ENCODE results near the gene ETS2.

The ETS2 gene

GRCh38 chr21:38861989-38862683 is 56.4 kb downstream of the ETS2 start:
- TF ChIP-seq CREB5 (CRISPR knock-in tag; IDR thresholded peaks at IDR 0.05; ENCODE audit: low read depth) (no peak), ZNF8 (CRISPR knock-in tag; IDR thresholded peaks at IDR 0.05) (no peak), POU6F1 (CRISPR knock-in tag; IDR thresholded peaks at IDR 0.05; ENCODE audit: borderline replicate concordance, low read depth) (no peak), GLIS3 (CRISPR knock-in tag; IDR thresholded peaks at IDR 0.05) (no peak), TSHZ2 (CRISPR knock-in tag; IDR thresholded peaks at IDR 0.05) (no peak), SNAI2 (CRISPR knock-in tag; IDR thresholded peaks at IDR 0.05) (no peak), RARB (CRISPR knock-in tag; IDR thresholded peaks at IDR 0.05) (no peak), OSR1 (CRISPR knock-in tag; IDR thresholded peaks at IDR 0.05) (no peak), PPARA (CRISPR knock-in tag; IDR thresholded peaks at IDR 0.05; ENCODE audit: borderline replicate concordance) (no peak), ZNF70 (CRISPR knock-in tag; IDR thresholded peaks at IDR 0.05) (no peak), ZNF565 (CRISPR knock-in tag; conservative IDR thresholded peaks at IDR 0.05; ENCODE audit: low read depth) (no peak), CSRNP3 (CRISPR knock-in tag; IDR thresholded peaks at IDR 0.05) (no peak), ESRRG (CRISPR knock-in tag; IDR thresholded peaks at IDR 0.05) (no peak), BACH2 (CRISPR knock-in tag; IDR thresholded peaks at IDR 0.05; ENCODE audit: borderline replicate concordance) (no peak), CSDC2 (CRISPR knock-in tag; IDR thresholded peaks at IDR 0.05) (no peak), ZFP3 (CRISPR knock-in tag; IDR thresholded peaks at IDR 0.05) (no peak), ZFP30 (CRISPR knock-in tag; IDR thresholded peaks at IDR 0.05) (no peak), TCF4 (CRISPR knock-in tag; IDR thresholded peaks at IDR 0.05; ENCODE audit: borderline replicate concordance) (no peak), TOX (CRISPR knock-in tag; IDR thresholded peaks at IDR 0.05; ENCODE audit: borderline replicate concordance) (no peak)
- no peak for ATAC-seq

GRCh38 chr21:38863291-38863690 is 57.6 kb downstream of the ETS2 start:
- TF ChIP-seq ZNF70 (CRISPR knock-in tag; IDR thresholded peaks at IDR 0.05) (no peak), ZFP3 (CRISPR knock-in tag; IDR thresholded peaks at IDR 0.05) (no peak)
- ATAC-seq = no peak

- no peak for ATAC-seq
- TF ChIP-seq ZC3H10 (CRISPR knock-in tag; IDR thresholded peaks at IDR 0.05) (no peak), GLIS3 (CRISPR knock-in tag; IDR thresholded peaks at IDR 0.05) (no peak)
Observed at GRCh38 chr21:38863843-38864363, 58.2 kb downstream of the ETS2 start.

GRCh38 chr21:38864964-38865363 is 59.2 kb downstream of the ETS2 start:
- ATAC-seq = no peak
- no peak for TF ChIP-seq SNAI2 (CRISPR knock-in tag; IDR thresholded peaks at IDR 0.05)
- TF ChIP-seq PATZ1 (CRISPR knock-in tag; IDR thresholded peaks at IDR 0.05; ENCODE audit: borderline replicate concordance) = no peak
- no peak for TF ChIP-seq RARB (CRISPR knock-in tag; IDR thresholded peaks at IDR 0.05)
- no peak for TF ChIP-seq TSHZ2 (CRISPR knock-in tag; IDR thresholded peaks at IDR 0.05)
- TF ChIP-seq ARNTL (CRISPR knock-in tag; IDR thresholded peaks at IDR 0.05; ENCODE audit: borderline replicate concordance, low read depth) = no peak
- no peak for TF ChIP-seq ZC3H10 (CRISPR knock-in tag; IDR thresholded peaks at IDR 0.05)
- TF ChIP-seq ISL1 (CRISPR knock-in tag; IDR thresholded peaks at IDR 0.05) = no peak
- TF ChIP-seq CSDC2 (CRISPR knock-in tag; IDR thresholded peaks at IDR 0.05) = no peak

Data from SK-N-SH treated with all-trans-retinoic acid at 6 μM for 48 hours (cell line).